Pancreas (tissue), 10 donors: ENCODE measurements around the gene SERPINH1. TPM values are rescaled to one million over a fixed set of nuclear protein-coding genes. Genes with fewer than 3 reads are reported as not detected.

ENCODE experiments used
- ATAC-seq, 4 donors: fragments of 200-7000 bp; cut with Tn5 transposase; one replicate each; pipeline versions ENCODE4 v1.8.0 to v1.9.1; 2020; ENCODE audit warnings: mild to moderate bottlenecking in 4 of 4, moderate library complexity in 4 of 4
- DNase-seq, 6 donors: peaks; one replicate each; pipeline ENCODE4 v3.0.0-alpha.2; 2020
- FAIRE-seq: peaks from 2 replicates; lab custom pipeline; 2012; peaks lifted over from hg19 to GRCh38; lab: Jason Lieb, UNC
- H3K27ac ChIP-seq, 4 donors: fragments of 200-600 bp; sonication (generic); 1 replicate in 3 of 4; 2 replicates in 1 of 4; pipeline versions ENCODE4 v1.5.0 to v1.8.0; 2020
- H3K27me3 ChIP-seq, 4 donors: fragments of 200-600 bp; one replicate each; pipeline ENCODE4 v1.8.0; 2021
- H3K36me3 ChIP-seq, 3 donors: fragments of 200-600 bp; sonication (generic) in 1 of 3; one replicate each; pipeline versions ENCODE4 v1.5.0 to v1.8.0; 2020 to 2021
- H3K4me1 ChIP-seq, 3 donors: fragments of 200-600 bp; one replicate each; pipeline ENCODE4 v1.8.0; 2021
- H3K4me3 ChIP-seq, 4 donors: fragments of 200-600 bp; sonication (generic) in 2 of 4; one replicate each; pipeline versions ENCODE4 v1.5.0 to v1.8.0; 2020 to 2021
- H3K9me3 ChIP-seq, 4 donors: fragments of 200-600 bp; one replicate each; pipeline ENCODE4 v1.8.0; 2021
- WGBS, 2 donors: extraction: QIAGEN DNeasy Blood & Tissue Kit; methylation state at CpG; one replicate each; pipeline ENCODE4 v1.1.7; 2013; 5-methylcytosine and 5-hydroxymethylcytosine counted together
- intact Hi-C, 3 donors: fragments of 100-400 bp; cut with DNase I; formaldehyde crosslinking; loops; one replicate each; pipeline versions ENCODE4 v1.11.1 to v1.14.2; 2022
- polyA plus RNA-seq, 2 donors: library from polyadenylated mRNA; stranded (reverse); fragments of 200-250 nt; gene quantifications; one replicate each; pipeline ENCODE4 v1.2.3, GENCODE V29; 2013
- total RNA-seq, 6 donors: library from RNA; stranded (reverse); fragmentation: NEBNext Ultra II Directional in 4 of 6; extraction: Animal tissue kit (Norgen Biotek cat#: 25700) in 4 of 6; gene quantifications; one replicate each; pipeline versions ENCODE4 v1.2.1 to v1.2.4, GENCODE V29; 2021 to 2023
- TF ChIP-seq, protein P1 (sequence below), 4 donors: fragments of 200-600 bp; sonication (generic) in 3 of 4; IDR thresholded peaks; one replicate each; pipeline versions ENCODE4 v1.5.0 to v1.8.0; 2021; ENCODE audit warnings: antibody characterized with exemption in 4 of 4
- donor health status: healthy with polysubstance abuse.
- donor health status: DM: no; HTN: no; CAD: no; lungs with moderate emphysema.
- donor health status: DM: no; HTN: no; CAD: no.
- donor health status: control.
- donor health status: control.
- donor health status: Bipolar disorder and iron deficiency.
- donor health status: DM: yes; HTN: yes; CAD: no.
- donor health status: DM: no; HTN: no; CAD: no.
- donor health status: DM: no; HTN: no; CAD: no.
- donor health status: DM: yes; HTN: yes; CAD: no.

The SERPINH1 gene
- total and polyA plus RNA-seq, 8 donors: 9.3 to 87.7 (median 21.1) TPM

GRCh38 chr11:75598264-75598663, 36.2 kb downstream of the SERPINH1 start:
- Histone ChIP-seq H3K27me3 (no peaks in the 10 kb centered on the region), H3K4me3 (no peak overlapping the region), H3K9me3 (no peaks in the 10 kb centered on the region), H3K36me3 (no peaks in the 10 kb centered on the region), H3K4me1 (no peaks in the 10 kb centered on the region), H3K27ac (no peak overlapping the region)
- TF ChIP-seq, protein P1, sequence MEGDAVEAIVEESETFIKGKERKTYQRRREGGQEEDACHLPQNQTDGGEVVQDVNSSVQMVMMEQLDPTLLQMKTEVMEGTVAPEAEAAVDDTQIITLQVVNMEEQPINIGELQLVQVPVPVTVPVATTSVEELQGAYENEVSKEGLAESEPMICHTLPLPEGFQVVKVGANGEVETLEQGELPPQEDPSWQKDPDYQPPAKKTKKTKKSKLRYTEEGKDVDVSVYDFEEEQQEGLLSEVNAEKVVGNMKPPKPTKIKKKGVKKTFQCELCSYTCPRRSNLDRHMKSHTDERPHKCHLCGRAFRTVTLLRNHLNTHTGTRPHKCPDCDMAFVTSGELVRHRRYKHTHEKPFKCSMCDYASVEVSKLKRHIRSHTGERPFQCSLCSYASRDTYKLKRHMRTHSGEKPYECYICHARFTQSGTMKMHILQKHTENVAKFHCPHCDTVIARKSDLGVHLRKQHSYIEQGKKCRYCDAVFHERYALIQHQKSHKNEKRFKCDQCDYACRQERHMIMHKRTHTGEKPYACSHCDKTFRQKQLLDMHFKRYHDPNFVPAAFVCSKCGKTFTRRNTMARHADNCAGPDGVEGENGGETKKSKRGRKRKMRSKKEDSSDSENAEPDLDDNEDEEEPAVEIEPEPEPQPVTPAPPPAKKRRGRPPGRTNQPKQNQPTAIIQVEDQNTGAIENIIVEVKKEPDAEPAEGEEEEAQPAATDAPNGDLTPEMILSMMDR (IDR thresholded peaks at IDR 0.05): no peak
- no peak for FAIRE-seq
- no peak for DNase-seq
- intact Hi-C loops: no loop called here
- ATAC-seq: no peak

DNA sequence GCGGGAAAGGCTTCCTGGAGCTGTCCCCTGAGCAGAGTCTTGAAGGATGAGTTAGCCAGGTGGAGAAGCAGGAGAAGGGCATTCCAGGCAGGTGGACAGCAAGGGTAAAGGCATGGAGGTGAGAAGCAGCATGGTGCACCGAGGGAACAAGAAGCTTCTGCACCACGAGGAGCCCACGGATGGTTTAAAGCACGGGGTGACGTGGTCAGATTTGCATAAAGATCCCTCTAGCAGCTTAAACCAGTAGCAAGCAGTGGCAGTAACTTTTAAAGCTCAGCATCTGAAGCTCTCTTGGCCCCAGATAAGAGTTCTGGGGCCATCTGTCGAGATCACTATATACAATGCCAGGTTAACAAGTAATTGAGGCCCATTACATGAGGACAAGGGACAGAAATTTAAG, 36.8 kb downstream of the SERPINH1 start:
- Histone ChIP-seq H3K9me3 (no peaks in the 10 kb centered on the region), H3K36me3 (no peaks in the 10 kb centered on the region), H3K4me3 (no peak overlapping the region), H3K27me3 (no peaks in the 10 kb centered on the region), H3K4me1 (no peaks in the 10 kb centered on the region), H3K27ac (no peak overlapping the region)
- 85 to 87% methylated on average over 7 of the region's 7 CpGs for WGBS, 2 donors
- intact Hi-C loops: no loop called here
- FAIRE-seq (no peak), ATAC-seq (no peak), DNase-seq (no peak)
- TF ChIP-seq, protein P1 (IDR thresholded peaks at IDR 0.05): no peak

DNA sequence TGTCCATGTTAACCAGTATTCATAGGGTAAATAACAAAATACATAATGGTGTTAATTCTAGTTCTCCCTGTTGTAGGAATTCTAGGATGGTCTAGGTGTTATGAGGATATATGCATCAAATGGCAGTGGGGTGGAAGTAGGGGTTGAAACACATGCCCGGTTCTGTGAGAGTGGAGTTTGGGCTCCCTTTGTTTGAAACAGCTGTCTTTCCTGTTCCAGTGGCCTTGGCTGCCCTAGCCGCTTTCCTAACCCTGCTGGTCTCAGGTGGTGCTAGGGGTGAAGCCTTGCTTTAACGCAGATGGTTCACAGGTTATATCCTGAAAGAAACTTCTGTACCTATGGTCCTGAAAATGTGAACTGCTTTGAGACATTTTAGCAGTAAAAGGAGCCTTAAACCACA, 38.3 kb downstream of the SERPINH1 start:
- Histone ChIP-seq H3K36me3 (no peaks in the 10 kb centered on the region), H3K4me3 (no peak overlapping the region), H3K27me3 (no peaks in the 10 kb centered on the region), H3K27ac (no peak overlapping the region), H3K4me1 (no peaks in the 10 kb centered on the region), H3K9me3 (no peaks in the 10 kb centered on the region)
- TF ChIP-seq, protein P1 (IDR thresholded peaks at IDR 0.05): no peak
- DNase-seq: no peak
- intact Hi-C loops: no loop called here
- no peak for ATAC-seq
- no peak for FAIRE-seq
- 52 to 56% methylated on average over 3 of the region's 3 CpGs for WGBS, 2 donors

- no peak for DNase-seq
- no peaks in the 10 kb centered on the region for H3K36me3 ChIP-seq
- H3K9me3 ChIP-seq: no peaks in the 10 kb centered on the region
- WGBS, 2 donors: 82 to 92% methylated on average over 7 of the region's 7 CpGs
- H3K4me1 ChIP-seq: no peaks in the 10 kb centered on the region
- H3K4me3 ChIP-seq: no peak overlapping the region
- no peak for ATAC-seq
- intact Hi-C loops: no loop called here
- no peak for FAIRE-seq
- TF ChIP-seq, protein P1 (IDR thresholded peaks at IDR 0.05): no peak
- no peaks in the 10 kb centered on the region for H3K27me3 ChIP-seq
- no peak overlapping the region for H3K27ac ChIP-seq
These were observed 39.4 kb downstream of the SERPINH1 start for GRCh38 chr11:75601494-75601893.

DNA sequence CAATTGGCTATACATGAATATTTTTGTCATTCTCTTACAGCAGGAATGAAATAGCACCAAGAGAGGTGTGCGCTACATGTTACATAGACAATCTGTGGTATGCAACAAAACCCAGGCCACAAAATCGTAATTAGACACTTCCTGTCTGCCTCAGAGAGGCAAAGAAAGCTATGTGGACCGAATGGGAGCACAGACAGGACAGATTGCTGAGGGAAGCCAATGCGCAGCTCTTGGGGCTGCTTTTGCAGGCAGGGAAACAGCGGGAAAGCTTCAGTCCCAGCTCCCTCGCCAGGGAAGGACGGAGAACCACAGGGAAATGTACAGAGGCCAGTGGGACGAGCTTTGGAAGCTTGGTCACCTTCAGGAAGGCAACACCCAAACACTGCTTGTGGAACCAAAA, 40.9 kb downstream of the SERPINH1 start:
- FAIRE-seq (no peak), DNase-seq (no peak), ATAC-seq (no peak)
- H3K27me3 ChIP-seq: no peaks in the 10 kb centered on the region
- no peak overlapping the region for H3K27ac ChIP-seq
- no peaks in the 10 kb centered on the region for H3K4me1 ChIP-seq
- TF ChIP-seq, protein P1 (IDR thresholded peaks at IDR 0.05): no peak
- no peaks in the 10 kb centered on the region for H3K9me3 ChIP-seq
- no peak overlapping the region for H3K4me3 ChIP-seq
- intact Hi-C loops: no loop called here
- H3K36me3 ChIP-seq: no peaks in the 10 kb centered on the region
- WGBS, 2 donors: 81 to 84% methylated on average over 8 of the region's 8 CpGs
